Measurements from ENCODE around the gene SLC24A3.
"Not testable (repeated sequence)": the region's sequence is repeated elsewhere in the genome, so short reads cannot be mapped to it uniquely, and the experiment has no call there.

Gene SLC24A3

GRCh38 chr20:19658137-19658536 lies 445.7 kb downstream of the SLC24A3 start:
- DNase-seq = no peak

GRCh38 chr20:19659448-19659847 lies 447.0 kb downstream of the SLC24A3 start:
- DNase-seq = no peak

- no peak for DNase-seq
Observed at GRCh38 chr20:19660808-19661378, 448.5 kb downstream of the SLC24A3 start.

- peak; percentile 80 for DNase-seq
Observed at GRCh38 chr20:19661717-19662636, 449.5 kb downstream of the SLC24A3 start.

GRCh38 chr20:19662637-19662995 lies 450.2 kb downstream of the SLC24A3 start:
- DNase-seq = no peak

- no peak for DNase-seq
Observed at GRCh38 chr20:19668418-19668817, 456.0 kb downstream of the SLC24A3 start.

GRCh38 chr20:19670829-19671228 lies 458.4 kb downstream of the SLC24A3 start:
- DNase-seq = no peak

GRCh38 chr20:19671374-19671773 lies 458.9 kb downstream of the SLC24A3 start:
- DNase-seq = no peak

- DNase-seq = no peak
Observed at GRCh38 chr20:19672498-19672897, 460.1 kb downstream of the SLC24A3 start.

- DNase-seq = no peak
Observed at GRCh38 chr20:19673575-19673974, 461.1 kb downstream of the SLC24A3 start.

- DNase-seq = no peak
Observed at GRCh38 chr20:19676202-19676601, 463.8 kb downstream of the SLC24A3 start.

GRCh38 chr20:19677336-19677735 lies 464.9 kb downstream of the SLC24A3 start:
- no peak for DNase-seq

GRCh38 chr20:19678591-19678990 lies 466.1 kb downstream of the SLC24A3 start:
- not testable (repeated sequence) for DNase-seq

GRCh38 chr20:19679900-19680495 lies 467.6 kb downstream of the SLC24A3 start:
- no peak for DNase-seq

GRCh38 chr20:19682249-19682648 lies 469.8 kb downstream of the SLC24A3 start:
- DNase-seq = no peak

- DNase-seq = no peak
Observed at GRCh38 chr20:19683188-19683587, 470.7 kb downstream of the SLC24A3 start.

- no peak for DNase-seq
Observed at GRCh38 chr20:19683822-19684221, 471.4 kb downstream of the SLC24A3 start.

GRCh38 chr20:19688031-19688806 lies 475.8 kb downstream of the SLC24A3 start:
- no peak for DNase-seq

GRCh38 chr20:19690462-19690861 lies 478.0 kb downstream of the SLC24A3 start:
- no peak for DNase-seq

- DNase-seq = no peak
Observed at GRCh38 chr20:19691125-19691524, 478.7 kb downstream of the SLC24A3 start.

- DNase-seq = no peak
Observed at GRCh38 chr20:19692100-19692499, 479.7 kb downstream of the SLC24A3 start.

- DNase-seq = peak; percentile 60
Observed at GRCh38 chr20:19692685-19693119, 480.3 kb downstream of the SLC24A3 start.

GRCh38 chr20:19693508-19693907 lies 481.1 kb downstream of the SLC24A3 start:
- DNase-seq = no peak

Data from NCI-H2227 treated with DMSO at 0.1 percent for 48 hours (cell line).